ENCODE measurements around the gene KLHL22.
"Not testable (repeated sequence)": the region's sequence is repeated elsewhere in the genome, so short reads cannot be mapped to it uniquely, and the experiment has no call there.

Gene KLHL22

DNA sequence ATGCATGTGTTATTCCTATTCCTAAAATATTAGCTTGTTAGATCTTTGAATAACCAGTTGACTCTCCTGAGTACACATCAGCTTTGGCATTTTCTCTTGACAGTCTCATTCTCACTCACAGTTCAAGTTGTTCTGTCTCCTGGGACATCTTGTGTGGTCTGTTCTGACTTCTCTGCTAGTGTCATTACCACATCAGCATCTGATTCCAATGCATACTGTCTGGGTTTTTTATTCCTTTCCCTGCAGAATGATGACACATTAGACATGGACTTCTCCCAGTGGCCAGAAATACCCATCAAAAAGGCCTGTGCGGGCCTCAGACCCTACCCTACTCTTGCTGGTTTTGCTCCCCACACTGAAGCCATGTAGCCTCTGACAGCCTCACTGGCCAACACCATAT, 99.0 kb downstream of the KLHL22 start:
- no peak for DNase-seq

DNA sequence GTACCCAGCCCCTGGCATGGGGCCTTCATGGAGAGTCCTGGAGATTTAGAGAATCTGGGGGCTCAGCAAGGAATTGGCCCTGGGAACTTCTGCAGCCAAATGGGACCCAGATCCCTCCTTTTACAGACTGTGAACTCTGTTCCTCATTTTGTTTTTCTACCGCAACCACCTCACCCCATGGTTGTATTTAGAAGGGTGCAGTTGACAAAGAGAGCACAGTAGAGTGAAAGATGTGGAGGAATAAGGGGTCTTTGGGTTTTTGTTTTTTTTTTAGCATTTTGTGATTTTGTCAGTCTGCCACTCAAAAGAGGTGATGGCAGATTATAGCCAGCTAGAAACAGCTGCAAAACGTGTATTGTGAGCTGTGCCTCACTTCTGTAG, 99.7 kb downstream of the KLHL22 start:
- no peak for DNase-seq

DNA sequence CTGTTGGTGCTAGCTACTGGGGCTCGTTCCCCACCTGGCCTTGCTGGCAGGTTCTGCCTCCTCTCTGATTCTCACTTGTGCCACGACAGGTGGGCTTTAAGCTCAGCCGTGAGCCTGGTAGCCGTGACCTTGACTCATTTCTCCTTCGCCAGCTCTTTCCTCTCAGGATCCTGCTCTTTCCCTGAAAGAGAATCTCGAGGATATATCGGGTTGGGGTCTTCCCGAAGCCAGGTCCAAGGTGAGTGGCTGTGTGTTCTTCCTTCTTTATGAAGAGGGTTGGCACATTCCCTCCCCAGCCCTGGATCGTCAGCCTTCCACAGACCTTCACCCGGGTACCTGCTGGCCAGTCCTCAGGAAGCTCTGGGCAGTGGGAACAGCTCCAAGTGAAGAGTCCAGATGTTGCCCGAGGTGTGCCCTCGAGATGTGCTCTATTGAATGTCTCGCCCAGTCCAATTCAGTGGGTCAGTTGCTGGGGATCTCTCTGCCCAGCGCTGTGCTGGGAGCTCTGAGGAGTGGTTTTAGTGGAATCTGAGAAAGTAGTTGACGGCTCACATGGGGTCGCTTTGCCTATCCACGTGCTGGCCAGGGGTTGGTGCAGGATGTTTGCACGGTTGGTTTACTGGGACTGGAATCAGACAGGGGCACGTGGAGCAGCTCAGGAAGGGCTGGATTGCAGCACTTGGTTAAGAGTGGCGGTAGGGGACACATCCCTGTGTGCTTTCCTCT, 100.3 kb downstream of the KLHL22 start:
- DNase-seq, result no peak

DNA sequence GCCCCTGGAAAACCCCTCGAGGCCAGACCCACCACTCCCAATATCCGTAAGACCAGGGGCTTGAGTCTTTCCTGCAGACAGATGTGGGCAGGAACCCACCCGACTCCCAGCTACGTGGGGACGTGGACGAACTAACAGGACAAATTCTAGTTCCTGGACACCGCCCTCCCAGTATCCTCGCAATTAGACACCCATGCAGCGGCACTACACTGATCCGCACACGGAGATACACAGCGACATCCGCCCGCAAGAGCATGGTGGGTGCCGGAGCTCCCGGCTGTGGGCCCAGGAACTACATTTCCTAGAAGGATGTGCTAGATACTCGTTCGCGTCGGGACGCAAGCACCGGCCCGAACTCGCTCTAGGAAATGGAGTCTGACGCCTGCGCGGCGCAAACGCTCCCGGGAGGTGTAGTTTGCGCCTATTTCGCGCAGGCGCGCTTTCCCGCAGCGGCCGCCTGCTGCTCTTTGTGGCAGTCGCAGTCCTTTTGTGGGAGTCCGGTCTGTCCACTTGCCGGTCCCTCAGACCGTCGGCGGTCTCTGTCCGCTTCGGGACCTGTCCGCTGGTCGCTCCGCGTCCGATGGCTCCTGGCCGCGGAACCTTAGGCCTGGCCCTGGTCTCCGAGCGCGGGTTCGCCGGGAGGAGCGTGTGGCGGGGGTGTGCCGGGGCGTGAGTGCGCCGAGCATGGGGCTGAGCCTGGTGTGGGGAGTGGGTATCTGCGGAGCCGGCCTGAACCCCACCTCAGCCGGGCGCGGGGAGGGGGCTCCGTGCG, 101.7 kb downstream of the KLHL22 start, which contains the start of gene ZNF74:
TSS of gene ZNF74 (plus strand) at position 447 of the 772 bp plus-strand sequence. CDS start 478 bp downstream, outside the sequence.
- peak; percentile 95 for DNase-seq

DNA sequence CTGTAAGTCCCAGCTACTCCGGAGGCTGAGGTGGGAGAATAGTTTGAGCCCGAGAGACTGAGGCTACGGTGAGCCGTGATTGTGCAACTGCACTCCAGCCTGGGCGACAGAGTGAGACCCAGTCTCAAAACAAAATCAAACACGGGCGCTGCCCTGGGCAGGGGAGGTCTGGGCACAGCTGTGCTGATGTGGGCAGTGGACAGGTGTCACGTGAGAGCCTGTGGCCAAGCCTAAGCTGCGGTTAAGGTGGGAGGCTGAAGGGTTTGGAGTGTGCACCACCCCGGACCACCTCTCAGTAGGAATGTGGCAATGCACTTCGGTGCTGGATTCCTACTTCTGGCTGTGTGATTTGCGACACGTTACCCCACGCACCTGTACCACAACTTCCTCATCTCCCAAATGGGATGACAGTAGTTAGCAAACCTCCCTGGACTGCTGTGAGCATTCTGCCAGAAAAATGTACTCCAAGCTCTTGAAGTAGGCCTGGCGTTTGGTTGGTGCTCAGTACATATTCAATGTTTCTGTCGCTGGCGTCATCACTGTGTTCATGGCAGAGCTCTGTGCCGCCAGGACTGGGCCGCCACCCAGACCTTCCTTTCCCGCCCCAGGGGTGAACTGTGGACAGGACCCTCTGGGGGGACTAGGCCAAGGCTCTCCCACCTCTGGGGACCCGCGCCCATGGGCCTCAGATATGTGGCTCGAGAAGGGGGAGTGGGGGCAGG, 102.5 kb downstream of the KLHL22 start:
- peak; percentile 21 for DNase-seq

DNA sequence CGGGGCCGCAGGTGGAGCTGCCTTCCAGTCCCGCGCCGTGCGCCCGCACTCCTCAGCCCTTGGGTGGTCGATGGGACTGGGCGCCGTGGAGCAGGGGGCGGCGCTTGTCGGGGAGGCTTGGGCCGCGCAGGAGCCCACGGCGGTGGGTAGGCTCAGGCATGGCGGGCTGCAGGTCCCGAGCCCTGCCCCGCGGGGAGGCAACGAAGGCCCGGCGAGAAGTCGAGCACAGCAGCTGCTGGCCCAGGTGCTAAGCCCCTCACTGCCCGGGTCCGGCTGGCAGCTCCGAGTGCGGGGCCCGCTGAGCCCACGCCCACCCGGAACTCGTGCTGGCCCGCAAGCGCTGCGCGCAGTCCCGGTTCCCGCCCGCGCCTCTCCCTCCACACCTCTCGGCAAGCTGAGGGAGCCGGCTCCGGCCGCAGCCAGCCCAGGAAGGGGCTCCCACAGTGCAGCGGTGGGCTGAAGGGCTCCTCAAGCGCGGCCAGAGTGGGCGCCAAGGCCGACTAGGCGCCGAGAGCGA, 103.2 kb downstream of the KLHL22 start:
- DNase-seq, result not testable (repeated sequence)
